Choroid plexus epithelial cell (primary cell): ENCODE data around the gene TMEM171.

ENCODE experiments used
- DNase-seq: peaks from one replicate; pipeline ENCODE4 v3.0.0-alpha.2; 2010; ENCODE audit warnings: low read depth
- H3K4me3 ChIP-seq: 2 replicates; pipeline ENCODE4 v1.5.1; 2011; ENCODE audit warnings: low read depth, mild to moderate bottlenecking, control low read depth, low read length, moderate library complexity
- TF ChIP-seq, protein P1 (sequence below): conservative IDR thresholded peaks from 2 replicates; pipeline ENCODE4 v1.5.1; 2011; ENCODE audit warnings: low read depth, mild to moderate bottlenecking, control low read depth, inconsistent platforms, low read length, moderate library complexity

Gene TMEM171

DNA sequence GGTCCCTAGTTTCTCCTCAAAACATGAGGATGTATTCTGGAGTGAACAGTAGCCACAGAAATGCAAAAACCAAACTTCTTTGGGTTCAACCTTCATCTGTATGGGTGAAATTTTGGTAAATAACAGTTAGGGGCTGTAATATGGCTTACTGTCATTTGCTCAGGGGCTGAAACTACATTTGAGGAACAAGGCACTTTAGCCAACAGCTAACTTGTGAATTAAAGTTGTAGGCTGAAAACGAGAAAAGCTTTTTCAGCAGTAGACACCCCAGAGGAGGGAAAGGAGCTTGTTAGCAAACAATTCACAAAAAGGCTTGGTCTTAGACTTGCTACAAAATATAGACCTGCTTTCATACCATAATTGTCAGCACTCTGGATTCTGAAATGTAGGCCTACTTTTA lies 6.6 kb downstream of the TMEM171 start:
- no peak for DNase-seq
- TF ChIP-seq, protein P1, sequence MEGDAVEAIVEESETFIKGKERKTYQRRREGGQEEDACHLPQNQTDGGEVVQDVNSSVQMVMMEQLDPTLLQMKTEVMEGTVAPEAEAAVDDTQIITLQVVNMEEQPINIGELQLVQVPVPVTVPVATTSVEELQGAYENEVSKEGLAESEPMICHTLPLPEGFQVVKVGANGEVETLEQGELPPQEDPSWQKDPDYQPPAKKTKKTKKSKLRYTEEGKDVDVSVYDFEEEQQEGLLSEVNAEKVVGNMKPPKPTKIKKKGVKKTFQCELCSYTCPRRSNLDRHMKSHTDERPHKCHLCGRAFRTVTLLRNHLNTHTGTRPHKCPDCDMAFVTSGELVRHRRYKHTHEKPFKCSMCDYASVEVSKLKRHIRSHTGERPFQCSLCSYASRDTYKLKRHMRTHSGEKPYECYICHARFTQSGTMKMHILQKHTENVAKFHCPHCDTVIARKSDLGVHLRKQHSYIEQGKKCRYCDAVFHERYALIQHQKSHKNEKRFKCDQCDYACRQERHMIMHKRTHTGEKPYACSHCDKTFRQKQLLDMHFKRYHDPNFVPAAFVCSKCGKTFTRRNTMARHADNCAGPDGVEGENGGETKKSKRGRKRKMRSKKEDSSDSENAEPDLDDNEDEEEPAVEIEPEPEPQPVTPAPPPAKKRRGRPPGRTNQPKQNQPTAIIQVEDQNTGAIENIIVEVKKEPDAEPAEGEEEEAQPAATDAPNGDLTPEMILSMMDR: no peak
- H3K4me3 ChIP-seq: no peak overlapping the region

DNA sequence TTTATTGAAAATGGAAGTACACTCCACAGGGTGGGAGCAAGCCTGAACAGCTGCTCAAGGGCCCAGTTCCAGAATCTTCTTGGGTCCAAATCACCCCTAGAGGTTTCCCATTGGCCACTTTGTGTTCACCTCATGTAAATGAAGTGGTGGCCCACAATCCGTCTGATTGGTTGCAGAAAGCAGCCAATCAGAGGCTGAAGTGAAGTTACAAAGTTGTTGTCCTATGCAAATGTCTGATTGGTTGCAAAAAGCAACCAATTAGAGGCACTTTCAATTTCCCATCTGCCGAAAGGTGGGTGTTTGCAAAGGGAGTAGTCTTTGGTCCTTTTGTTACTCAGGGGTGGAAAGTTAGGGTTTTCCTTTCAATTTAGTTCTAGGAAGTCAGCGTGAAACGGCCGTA lies 8.8 kb downstream of the TMEM171 start:
- DNase-seq: no peak
- TF ChIP-seq, protein P1: no peak
- H3K4me3 ChIP-seq: no peak overlapping the region

DNA sequence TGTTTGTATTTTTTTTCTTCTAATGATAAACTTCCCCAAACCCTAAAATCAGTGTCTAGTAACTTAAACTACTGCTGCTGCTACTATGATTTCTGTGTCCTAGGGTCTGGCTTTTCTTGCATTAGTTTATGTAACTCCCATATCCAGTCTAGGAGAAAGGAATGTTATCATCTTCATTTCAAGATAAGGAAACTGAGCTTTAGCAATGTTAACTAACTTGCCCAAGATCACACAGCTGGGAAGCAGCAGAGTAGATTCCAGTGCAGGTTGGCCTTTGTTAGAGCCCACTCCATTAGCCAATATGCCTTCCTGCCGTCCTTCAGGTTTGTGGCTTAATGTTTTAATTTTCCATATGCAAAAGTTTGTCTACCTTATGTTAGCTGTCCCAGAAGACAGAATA lies 10.4 kb downstream of the TMEM171 start:
- DNase-seq: no peak
- H3K4me3 ChIP-seq: no peak overlapping the region
- TF ChIP-seq, protein P1: no peak

DNA sequence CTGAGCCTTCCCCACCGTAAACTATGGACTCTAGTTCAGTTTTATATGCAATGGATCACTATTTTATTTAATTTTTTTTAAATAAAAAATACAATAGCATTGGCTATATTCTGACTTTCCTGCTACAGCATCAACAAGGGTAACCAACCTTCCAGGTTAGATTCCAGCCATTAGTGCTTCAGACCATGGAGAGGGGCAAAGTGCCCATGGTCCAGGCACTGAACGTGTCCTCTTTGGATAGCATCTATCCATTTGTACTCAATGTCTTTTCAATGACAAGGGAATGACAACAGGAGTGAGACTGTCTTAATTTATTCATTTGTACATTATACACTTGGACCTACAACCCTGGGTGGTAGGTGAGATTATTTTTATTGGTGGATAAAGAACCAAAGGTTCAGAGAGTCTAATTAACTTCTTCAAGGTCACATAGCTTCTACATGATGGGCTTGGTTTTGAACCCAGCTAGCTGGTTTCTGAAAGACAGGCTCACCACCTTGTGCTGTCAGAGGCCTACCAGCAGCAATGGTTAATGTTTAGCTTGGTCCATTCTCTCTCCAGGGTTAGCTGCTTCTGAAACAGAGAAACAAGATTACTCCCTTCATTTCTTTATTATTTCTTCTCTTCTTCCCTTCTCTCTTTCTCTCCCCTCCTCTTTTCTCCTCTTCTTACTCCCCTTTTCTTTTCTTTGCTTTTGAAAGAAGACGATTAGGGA lies 11.5 kb downstream of the TMEM171 start:
- no peak for DNase-seq
- TF ChIP-seq, protein P1: no peak
- H3K4me3 ChIP-seq: no peak overlapping the region

DNA sequence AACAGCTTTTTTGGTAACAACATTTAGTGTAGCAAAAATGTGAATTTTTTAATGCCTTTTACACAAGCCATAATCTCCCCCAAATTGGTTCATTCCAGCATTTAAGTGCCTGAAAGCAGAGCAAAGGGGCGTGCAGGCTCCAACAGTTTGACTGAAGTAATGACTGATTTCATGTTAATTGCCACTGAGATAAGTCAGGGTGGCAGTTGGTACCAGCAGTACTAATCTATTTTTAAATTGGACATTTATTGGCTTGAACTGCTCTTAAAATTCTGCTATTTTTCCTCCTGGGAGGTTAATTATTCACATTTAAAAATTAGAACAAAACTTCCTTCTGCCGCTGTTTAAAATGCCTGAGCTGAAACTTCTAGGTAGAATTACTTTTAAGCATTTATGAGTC lies 12.4 kb downstream of the TMEM171 start:
- no peak for DNase-seq
- H3K4me3 ChIP-seq: no peak overlapping the region
- TF ChIP-seq, protein P1: no peak

DNA sequence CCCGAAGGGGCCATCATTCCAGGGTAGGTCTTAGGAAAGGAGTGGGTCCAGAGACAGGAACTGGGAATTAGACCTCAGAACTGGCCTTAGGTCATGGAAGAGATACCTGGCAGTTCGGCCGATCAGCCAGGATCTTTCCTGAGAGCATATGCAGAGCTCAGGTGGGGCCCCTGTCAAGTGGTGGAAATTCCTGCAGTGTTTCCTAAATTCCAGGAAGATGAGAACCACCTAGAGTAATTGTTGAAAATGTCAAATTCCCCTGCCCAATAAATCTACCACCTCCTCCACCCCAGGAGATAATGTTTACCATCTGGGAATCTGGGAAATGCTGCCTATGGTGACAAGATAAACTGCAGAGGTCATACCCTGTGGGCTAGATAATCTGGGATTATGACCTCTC lies 14.6 kb downstream of the TMEM171 start:
- H3K4me3 ChIP-seq: no peak overlapping the region
- DNase-seq: no peak
- TF ChIP-seq, protein P1: no peak

DNA sequence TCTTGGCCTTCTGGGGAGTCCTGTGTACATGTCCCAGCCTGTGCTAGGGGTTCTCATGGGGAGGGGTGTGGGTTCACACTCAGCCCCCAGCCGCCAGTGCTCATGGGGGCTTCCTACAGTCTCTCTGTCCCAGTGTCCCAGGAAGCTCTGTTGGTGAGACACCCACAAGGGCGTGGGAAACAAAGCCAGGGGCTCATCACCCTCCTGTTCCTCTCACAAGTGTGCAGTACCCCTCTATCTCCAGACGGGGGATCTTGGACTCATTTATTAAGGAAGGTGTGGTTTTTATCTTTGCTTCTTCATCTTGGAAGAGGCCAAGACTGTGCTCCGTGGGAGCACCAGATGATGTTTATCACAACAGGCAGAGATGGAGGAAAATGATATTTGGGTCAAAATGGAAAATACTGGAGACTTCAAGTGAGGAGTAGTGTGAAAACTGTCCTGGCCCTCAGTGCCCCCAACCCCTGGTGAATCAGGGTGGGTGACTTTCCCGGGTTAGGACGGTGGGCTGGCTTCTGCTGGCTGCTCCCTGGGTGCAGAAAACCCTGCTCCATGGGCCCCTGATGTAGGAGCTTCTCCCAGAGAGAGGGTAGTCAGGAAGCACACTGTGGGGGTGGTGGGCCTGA lies 15.2 kb downstream of the TMEM171 start:
- TF ChIP-seq, protein P1: peak; percentile 74
- no peak overlapping the region for H3K4me3 ChIP-seq
- DNase-seq: peak; percentile 75
